Measurements from ENCODE around the gene UBTD2.

DNA sequence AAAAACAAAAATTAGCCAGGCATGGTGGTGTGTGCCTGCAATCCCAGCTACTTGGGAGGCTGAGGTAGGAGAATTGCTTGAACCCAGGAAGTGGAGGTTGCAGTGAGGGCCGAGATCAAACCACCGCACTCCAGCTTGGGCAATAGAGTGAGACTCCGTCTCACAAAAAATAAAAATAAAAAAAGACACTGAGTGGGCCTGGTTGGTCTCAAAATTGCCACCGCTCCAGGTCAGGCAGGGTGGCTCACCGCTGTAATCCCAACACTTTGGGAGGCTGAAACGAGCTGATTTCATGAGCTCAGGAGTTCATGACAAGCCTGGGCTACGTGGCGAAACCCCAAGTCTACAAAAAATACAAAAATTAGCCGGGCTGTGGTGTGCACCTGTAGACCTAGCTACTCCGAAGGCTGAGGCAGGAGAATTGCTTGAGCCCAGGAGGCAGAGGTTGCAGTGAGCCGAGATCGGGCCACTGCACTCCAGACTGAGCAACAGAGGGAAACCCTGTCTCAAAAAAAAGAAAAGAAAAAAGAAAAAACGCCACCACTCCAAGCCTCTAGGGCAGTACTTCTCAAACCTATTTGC lies 97.4 kb downstream of the UBTD2 start:
- TF ChIP-seq, protein P1, sequence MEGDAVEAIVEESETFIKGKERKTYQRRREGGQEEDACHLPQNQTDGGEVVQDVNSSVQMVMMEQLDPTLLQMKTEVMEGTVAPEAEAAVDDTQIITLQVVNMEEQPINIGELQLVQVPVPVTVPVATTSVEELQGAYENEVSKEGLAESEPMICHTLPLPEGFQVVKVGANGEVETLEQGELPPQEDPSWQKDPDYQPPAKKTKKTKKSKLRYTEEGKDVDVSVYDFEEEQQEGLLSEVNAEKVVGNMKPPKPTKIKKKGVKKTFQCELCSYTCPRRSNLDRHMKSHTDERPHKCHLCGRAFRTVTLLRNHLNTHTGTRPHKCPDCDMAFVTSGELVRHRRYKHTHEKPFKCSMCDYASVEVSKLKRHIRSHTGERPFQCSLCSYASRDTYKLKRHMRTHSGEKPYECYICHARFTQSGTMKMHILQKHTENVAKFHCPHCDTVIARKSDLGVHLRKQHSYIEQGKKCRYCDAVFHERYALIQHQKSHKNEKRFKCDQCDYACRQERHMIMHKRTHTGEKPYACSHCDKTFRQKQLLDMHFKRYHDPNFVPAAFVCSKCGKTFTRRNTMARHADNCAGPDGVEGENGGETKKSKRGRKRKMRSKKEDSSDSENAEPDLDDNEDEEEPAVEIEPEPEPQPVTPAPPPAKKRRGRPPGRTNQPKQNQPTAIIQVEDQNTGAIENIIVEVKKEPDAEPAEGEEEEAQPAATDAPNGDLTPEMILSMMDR (IDR thresholded peaks at IDR 0.05; ENCODE audit: low read length) = no peak
- TF ChIP-seq EZH2 (optimal IDR thresholded peaks at IDR 0.05; ENCODE audit: low read depth, low read length) = no peak
- TF ChIP-seq EZH2phosphoT487 (IDR thresholded peaks at IDR 0.05; ENCODE audit: low read length) = no peak

Data from MM.1S (cell line).